Sigmoid colon (tissue), 4 donors: ENCODE results near the gene ZNF138.

ENCODE experiments used
- CTCF ChIP-seq, 4 experiments: fragments of 450-650 bp in 3 of 4; fragments of 200-600 bp in 1 of 4; IDR thresholded peaks; one replicate each; pipeline ENCODE4 v1.5.1; 2016 to 2019; ENCODE audit warnings: antibody characterized with exemption in 4 of 4, mild to moderate bottlenecking in 3 of 4, moderate library complexity in 2 of 4
- EP300 ChIP-seq, 4 donors: sonication (generic); formaldehyde crosslinking; IDR thresholded peaks; one replicate each; pipeline ENCODE4 v1.6.1; 2017; ENCODE audit warnings: antibody characterized with exemption in 4 of 4
- POLR2A ChIP-seq, 2 donors: fragments of 450-650 bp; IDR thresholded peaks; one replicate each; pipeline ENCODE4 v1.6.1; 2016; ENCODE audit warnings: antibody characterized with exemption in 2 of 2, mild to moderate bottlenecking in 2 of 2, moderate library complexity in 2 of 2

DNA sequence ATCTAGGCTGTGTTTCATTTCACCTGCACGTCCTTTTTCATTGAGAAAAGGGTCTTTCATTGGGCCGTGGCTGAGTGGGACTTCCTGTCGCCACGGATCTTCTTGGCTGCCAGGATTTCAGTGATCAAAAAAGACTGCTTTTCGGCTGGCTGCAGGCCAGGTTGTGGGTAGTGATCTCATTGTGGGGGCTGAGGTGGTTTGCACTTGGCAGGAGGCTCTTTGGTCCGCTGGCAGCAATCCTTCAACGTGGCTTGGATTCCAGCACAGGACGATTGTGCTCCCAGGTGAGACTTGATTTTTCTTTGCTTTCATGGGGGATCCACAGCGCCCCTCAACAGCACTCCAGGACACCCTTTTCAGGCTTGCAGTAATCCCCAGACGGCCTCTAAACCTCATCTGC lies 79.9 kb downstream of the ZNF138 start:
- TF ChIP-seq EP300 (IDR thresholded peaks at IDR 0.05) (no peak), CTCF (IDR thresholded peaks at IDR 0.05) (no peak), POLR2A (IDR thresholded peaks at IDR 0.05) (no peak)
